HG03045 (cell line): ENCODE data around the gene RNF13.
"Not testable (repeated sequence)": the region's sequence is repeated elsewhere in the genome, so short reads cannot be mapped to it uniquely, and the experiment has no call there.

Experiments used
- ATAC-seq: cut with Tn5 transposase; IDR thresholded peaks from one replicate; pipeline ENCODE4 v1.9.1; 2021; ENCODE audit warnings: mild to moderate bottlenecking, moderate library complexity; ENCODE audit not compliant: unreplicated experiment

RNF13 gene

GRCh38 chr3:149838491-149838890, 25.5 kb downstream of the RNF13 start:
- ATAC-seq: not testable (repeated sequence)

- ATAC-seq: not testable (repeated sequence)
Measured at GRCh38 chr3:149839469-149839868, 26.5 kb downstream of the RNF13 start.

GRCh38 chr3:149839896-149840295, 26.9 kb downstream of the RNF13 start:
- no peak for ATAC-seq

- no peak for ATAC-seq
Measured at GRCh38 chr3:149843502-149843901, 30.5 kb downstream of the RNF13 start.

GRCh38 chr3:149844091-149844490, 31.1 kb downstream of the RNF13 start:
- ATAC-seq: no peak

- no peak for ATAC-seq
Measured at GRCh38 chr3:149845570-149846244, 32.7 kb downstream of the RNF13 start.

- ATAC-seq: no peak
Measured at GRCh38 chr3:149848238-149848637, 35.2 kb downstream of the RNF13 start.

GRCh38 chr3:149848688-149849087, 35.7 kb downstream of the RNF13 start:
- no peak for ATAC-seq

- no peak for ATAC-seq
Measured at GRCh38 chr3:149850787-149851584, 38.0 kb downstream of the RNF13 start.

- no peak for ATAC-seq
Measured at GRCh38 chr3:149858911-149859310, 45.9 kb downstream of the RNF13 start.

GRCh38 chr3:149860881-149861280, 47.9 kb downstream of the RNF13 start:
- ATAC-seq: no peak

- ATAC-seq: no peak
Measured at GRCh38 chr3:149867563-149867962, 54.5 kb downstream of the RNF13 start.

GRCh38 chr3:149871855-149872254, 58.8 kb downstream of the RNF13 start:
- ATAC-seq: no peak

- ATAC-seq: no peak
Measured at GRCh38 chr3:149872589-149872988, 59.6 kb downstream of the RNF13 start.

GRCh38 chr3:149877668-149878067, 64.7 kb downstream of the RNF13 start:
- no peak for ATAC-seq

- no peak for ATAC-seq
Measured at GRCh38 chr3:149879872-149880271, 66.9 kb downstream of the RNF13 start.

GRCh38 chr3:149881879-149882278, 68.9 kb downstream of the RNF13 start:
- ATAC-seq: no peak

- ATAC-seq: no peak
Measured at GRCh38 chr3:149883134-149883533, 70.1 kb downstream of the RNF13 start.

GRCh38 chr3:149883860-149884259, 70.8 kb downstream of the RNF13 start:
- not testable (repeated sequence) for ATAC-seq

GRCh38 chr3:149884848-149885247, 71.8 kb downstream of the RNF13 start:
- ATAC-seq: not testable (repeated sequence)

- ATAC-seq: no peak
Measured at GRCh38 chr3:149886957-149887356, 73.9 kb downstream of the RNF13 start.

GRCh38 chr3:149891621-149892020, 78.6 kb downstream of the RNF13 start:
- ATAC-seq: no peak
